Measurements from ENCODE around the gene HYAL1. TPM values are rescaled to one million over a fixed set of nuclear protein-coding genes. Genes with fewer than 3 reads are reported as not detected.
A peak's percentile ranks its signal among the peaks of the same experiment; 100 is the strongest.

Gene HYAL1
- total RNA-seq, 2 donors from 2014 or later = 6.9 to 16.4 TPM

GRCh38 chr3:50337175-50337861 lies 33.9 kb upstream of the HYAL1 start:
- peak; percentile 99 to 100 for DNase-seq
- ATAC-seq = peak; percentile 83
- intact Hi-C loops (cut with DNase I, micrococcal nuclease) = no loop called here

DNA sequence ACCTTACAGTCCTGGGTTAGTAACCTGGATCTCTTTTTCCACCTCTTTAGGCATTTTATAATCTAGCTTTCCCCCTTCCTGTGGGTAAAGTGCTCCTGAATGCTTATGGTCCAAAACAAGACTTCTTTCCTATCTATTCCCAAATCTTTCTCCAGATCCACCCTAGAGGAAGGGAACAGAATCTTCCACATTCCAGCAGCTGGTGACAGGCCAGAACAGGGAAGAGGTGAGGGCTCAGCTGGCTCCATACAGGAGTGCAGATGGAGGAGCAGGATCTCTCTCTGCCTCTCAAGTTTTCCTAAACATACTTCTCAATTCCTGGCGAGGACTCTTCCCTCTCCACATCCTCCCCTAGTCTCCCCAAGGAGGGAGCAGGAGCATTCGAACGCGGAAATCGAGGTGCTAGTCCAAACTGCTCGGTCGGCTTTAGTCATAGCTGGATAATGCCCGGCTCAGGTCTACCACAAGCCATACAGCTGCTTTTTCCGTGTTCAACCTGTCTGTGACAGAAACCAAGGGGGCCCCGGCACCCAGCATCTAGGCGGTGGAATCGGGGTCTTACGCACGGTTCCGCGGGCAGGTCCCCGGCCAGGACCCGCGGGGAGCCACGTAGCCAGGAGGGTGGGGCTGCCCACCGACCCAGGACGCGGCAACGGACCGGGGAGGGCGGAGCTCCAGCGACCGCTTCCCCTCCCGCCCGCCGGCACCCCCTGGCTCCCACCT lies 33.2 kb upstream of the HYAL1 start:
- DNase-seq (no peak), ATAC-seq (peak; percentile 7)
- intact Hi-C loops (cut with DNase I, micrococcal nuclease) = no loop called here

GRCh38 chr3:50334339-50335075 lies 31.1 kb upstream of the HYAL1 start:
- DNase-seq = no peak
- ATAC-seq = no peak
- intact Hi-C loops (cut with DNase I, micrococcal nuclease) = no loop called here

GRCh38 chr3:50333744-50334328 lies 30.5 kb upstream of the HYAL1 start:
- DNase-seq (no peak), ATAC-seq (no peak)
- intact Hi-C loops (cut with DNase I, micrococcal nuclease) = no loop called here

GRCh38 chr3:50331364-50331907 lies 28.1 kb upstream of the HYAL1 start:
- ATAC-seq (no peak), DNase-seq (no peak)
- intact Hi-C loops (cut with DNase I, micrococcal nuclease) = no loop called here

GRCh38 chr3:50330330-50330729 lies 27.0 kb upstream of the HYAL1 start:
- ATAC-seq = no peak
- intact Hi-C loops (cut with DNase I, micrococcal nuclease) = no loop called here
- peak in 1 of 2 donors; percentile 24 for DNase-seq

GRCh38 chr3:50327943-50328691 lies 24.7 kb upstream of the HYAL1 start, which contains the start of gene TUSC2:
TUSC2 (minus strand) TSS chr3:50328223; CDS start chr3:50328099, 124 bp downstream.
- DNase-seq (peak; percentile 97 to 99), ATAC-seq (peak; percentile 93)
- intact Hi-C loops (cut with DNase I, micrococcal nuclease) = no loop called here

DNA sequence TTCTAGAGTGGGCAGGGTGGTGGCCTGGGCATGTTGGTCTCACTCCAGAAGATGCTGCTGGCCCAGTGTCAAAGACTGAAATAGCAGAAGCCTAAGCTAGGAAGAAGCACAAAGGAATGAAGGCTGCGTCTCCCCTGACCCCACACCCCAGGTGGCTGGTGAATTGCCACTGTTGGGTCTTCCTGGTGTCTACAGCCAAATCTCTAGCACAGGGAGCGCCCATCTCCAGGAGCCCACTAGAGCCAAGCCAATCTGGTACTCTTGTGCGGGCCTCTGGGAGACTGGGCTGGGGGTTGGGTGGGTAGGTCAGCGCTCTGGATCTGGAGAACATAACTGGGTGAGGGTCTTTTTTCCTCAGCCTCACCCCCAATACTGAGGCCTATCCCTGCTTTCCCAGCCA lies 23.8 kb upstream of the HYAL1 start:
- intact Hi-C loops (cut with DNase I, micrococcal nuclease) = no loop called here
- no peak for DNase-seq
- ATAC-seq = no peak

DNA sequence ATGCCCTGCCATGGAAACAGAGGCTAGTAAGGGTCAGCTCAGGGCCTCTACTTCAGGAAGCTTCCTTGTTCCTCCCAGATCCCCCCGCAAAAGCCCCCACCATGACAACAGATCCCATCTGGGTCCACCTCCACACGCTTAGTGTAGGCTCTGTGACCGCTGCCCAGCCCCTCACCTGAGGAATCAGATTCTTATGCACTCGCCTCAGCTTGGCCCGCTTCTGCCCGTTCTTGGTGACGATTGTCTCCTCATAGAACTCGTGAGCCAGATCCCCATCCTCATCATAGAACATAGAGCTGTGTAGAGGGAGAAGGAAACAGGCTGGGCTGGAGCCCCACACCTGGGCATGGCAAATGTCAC lies 22.8 kb upstream of the HYAL1 start:
- ATAC-seq (no peak), DNase-seq (no peak)
- intact Hi-C loops (cut with DNase I, micrococcal nuclease) = no loop called here

DNA sequence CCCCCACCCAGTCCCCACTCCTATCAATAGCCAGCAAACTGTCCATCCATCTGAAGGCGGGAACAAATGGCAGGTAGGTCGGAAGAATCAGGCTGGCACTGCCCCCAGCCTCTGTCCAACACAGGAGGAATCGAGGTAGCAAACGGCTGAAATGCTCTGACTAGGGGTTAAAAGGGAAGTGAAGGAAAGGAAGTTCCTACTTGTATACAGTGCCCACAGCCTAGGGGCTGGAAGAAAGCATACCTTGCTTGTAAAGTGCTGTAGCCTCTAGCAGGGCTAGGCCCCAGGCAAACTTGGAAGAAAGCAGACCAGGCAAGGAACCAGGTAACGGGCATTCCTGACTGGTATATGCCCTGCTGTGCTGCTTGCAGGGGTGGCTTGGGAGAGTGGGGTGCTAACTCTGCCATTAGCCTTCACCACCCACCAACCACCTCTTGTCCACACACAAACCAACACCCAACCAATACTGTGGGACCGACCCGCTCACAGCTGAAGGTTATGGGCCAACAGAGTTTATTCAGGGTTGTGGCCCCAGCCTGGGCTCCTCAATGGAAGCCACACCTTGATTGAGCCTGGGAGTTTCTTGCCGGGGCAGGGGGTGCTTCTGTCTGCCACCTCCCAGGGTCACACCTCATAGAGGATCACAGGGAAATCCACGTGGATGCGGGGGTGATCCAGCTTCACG lies 22.3 kb upstream of the HYAL1 start:
- intact Hi-C loops (cut with DNase I, micrococcal nuclease) = no loop called here
- DNase-seq (no peak), ATAC-seq (no peak)

DNA sequence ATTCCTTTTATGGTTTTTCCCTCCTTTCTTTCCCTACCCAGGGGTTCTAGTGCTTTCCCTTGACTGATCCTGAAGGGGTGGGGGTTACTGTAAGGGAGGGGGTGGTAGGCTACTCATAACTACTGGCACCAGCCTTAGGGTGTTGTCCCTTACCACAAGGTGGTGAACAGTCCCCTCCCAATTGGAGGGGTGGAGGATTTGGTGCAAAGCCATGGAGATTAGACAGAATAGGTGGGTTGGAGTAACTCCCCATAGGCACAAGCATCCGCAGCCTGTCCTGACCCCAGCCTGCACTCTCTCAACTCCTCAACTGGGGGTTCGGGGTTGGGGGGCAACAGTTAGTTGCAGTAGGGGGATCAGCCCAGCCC lies 21.7 kb upstream of the HYAL1 start:
- ATAC-seq (no peak), DNase-seq (no peak)
- intact Hi-C loops (cut with DNase I, micrococcal nuclease) = no loop called here

DNA sequence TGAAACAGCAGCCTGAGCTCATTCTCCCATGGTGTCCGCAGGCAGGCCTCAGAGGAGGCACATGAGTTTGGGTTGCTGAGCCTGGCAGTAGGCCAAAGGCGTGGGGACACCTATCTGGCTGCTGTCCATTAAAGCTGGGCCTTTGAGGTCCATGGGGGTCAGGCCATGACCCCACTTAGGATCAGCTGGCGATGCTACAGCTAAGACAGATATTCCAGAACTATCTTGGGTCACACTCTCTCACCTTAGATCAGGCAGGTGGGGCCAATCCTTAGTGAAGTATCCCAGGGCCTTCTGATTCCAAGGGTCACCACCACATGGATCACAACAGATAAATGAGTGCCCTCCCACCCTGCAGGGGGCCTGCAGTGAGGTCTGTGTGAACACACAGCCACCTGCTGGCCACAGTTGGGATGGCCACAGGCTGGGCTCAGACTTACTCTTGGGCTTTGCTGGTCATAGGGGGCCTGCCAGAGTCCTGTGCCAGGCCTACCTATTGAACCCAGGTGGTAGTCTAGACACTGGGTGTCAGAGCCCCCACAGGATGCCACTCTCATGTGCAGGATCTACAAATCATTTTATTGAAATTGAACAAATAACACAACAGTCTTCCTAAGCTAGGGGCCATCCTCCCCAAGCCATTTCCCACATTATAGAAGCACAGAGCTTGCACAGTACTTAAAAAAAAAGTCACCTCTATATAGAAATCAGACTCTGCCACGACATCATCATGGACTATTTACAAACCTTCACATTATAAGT lies 21.2 kb upstream of the HYAL1 start:
- DNase-seq (peak; percentile 39 to 81), ATAC-seq (no peak)
- intact Hi-C loops (cut with DNase I, micrococcal nuclease) = no loop called here

DNA sequence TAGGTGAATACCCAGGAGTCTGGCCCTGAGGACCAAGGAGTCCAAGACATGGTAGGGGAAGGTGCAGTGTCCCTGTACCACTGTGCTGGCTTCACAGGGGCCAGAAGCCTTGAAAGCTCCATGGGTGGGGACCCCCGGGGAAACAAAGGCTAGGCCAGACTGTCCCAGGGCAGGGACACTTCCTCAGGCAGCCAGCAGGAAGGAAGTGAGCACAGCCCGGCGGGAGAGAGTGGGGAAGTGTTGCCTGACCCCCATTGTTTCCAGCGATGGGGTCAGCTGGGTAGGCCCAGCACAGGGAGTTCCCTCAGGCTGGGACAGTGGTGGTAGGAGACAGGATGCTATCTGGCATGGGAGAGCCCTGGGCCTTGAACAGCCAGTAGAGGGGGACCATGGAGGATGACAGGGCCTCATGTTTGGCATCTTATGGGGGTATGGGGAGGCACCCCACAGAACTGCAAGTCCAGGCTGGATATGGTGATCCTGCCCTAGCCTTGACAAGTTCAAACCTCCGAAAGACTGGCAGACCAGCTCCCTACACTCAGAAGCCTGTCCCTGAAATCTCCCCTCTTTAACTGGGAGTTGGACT lies 20.3 kb upstream of the HYAL1 start:
- intact Hi-C loops (cut with DNase I, micrococcal nuclease) = no loop called here
- DNase-seq (peak in 1 of 2 donors; percentile 41), ATAC-seq (no peak)

DNA sequence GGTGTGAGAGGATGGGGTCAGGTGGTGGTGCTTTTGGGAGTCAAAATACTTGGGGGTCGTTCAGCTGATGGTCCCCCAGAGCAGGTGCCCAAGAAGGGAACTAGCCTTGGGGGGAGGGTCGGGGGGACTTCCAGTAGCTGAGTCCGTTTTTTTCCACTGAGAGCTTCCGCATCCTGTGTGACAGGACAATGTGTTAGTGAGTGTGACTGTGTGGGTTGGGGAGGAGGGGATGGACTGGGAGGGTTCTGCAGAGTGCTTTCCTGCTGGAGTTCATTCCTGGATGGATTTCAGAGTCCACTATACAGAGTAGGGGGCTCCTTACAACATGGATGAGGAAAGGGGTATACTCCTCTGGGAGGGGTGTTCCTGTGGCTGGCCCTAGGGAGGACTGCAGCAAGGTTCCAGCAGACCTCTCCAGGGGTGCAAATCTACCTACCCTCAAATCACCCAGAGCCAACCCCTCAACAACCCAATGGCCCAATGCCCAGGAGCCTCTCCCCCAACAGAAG lies 19.8 kb upstream of the HYAL1 start:
- ATAC-seq = no peak
- intact Hi-C loops (cut with DNase I, micrococcal nuclease) = no loop called here

DNA sequence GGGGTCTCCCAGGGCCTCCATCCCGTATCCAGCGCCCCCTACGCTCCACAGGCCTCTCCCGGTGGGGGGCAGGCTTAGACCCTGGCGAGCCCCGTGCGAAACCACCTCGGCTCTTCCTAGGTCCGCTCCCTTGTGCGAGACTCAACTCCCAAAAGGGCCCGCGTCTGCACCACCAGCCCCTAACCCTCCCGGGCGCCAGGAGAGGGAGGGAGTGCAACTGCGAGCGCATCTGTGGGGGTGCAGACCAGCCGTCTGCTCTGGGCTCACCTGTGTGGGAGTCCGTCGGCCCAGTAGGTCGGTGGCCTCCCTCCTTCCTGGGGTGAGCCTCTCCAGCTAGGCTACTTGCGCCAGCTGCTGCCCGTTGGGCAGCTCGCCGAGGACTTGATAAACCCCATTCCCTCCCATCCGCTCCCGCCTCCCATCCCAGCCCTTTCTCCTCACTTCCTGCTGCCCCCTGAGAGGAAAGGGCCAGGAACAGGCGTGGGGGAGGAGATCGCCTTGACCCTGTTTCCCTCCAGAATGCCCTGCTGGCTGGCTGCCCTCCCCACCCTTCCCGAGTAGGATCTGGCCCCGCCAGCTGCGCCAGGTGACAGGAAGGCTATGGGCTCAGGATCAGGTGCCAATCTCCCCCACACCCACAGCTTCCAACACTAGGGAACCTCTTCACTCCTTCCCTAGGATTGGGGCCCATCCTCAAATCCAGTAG lies 19.2 kb upstream of the HYAL1 start, which contains the start of gene HYAL2:
HYAL2 (minus strand) TSS at position 360 of the 706 bp plus-strand sequence. CDS start 2,256 bp downstream, outside the sequence.
- ATAC-seq = no peak
- intact Hi-C loops (cut with DNase I, micrococcal nuclease) = no loop called here
- peak; percentile 50 to 53 for DNase-seq

More for the DNA sequence above, 19.8 kb upstream of the HYAL1 start:
- peak in 1 of 2 donors; percentile 48 for DNase-seq

DNA sequence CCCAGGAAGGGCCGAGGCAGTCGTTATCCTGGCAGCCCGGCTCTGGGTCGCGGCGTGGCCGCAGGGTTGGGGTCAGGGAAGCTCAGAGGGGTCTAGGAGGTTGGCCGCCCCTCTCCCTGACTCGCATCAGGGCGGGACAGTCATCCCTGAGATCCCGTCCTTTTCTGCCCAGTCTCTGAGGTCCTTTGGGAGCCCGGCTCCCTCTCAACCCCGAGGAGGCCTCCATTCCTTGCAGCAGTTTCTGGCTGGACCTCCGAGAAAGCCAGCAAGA lies 18.7 kb upstream of the HYAL1 start:
- intact Hi-C loops (cut with DNase I, micrococcal nuclease) = no loop called here
- ATAC-seq (no peak), DNase-seq (no peak)

All from left colon (tissue), 2 donors.